ENCODE data around the gene AUP1.

DNA sequence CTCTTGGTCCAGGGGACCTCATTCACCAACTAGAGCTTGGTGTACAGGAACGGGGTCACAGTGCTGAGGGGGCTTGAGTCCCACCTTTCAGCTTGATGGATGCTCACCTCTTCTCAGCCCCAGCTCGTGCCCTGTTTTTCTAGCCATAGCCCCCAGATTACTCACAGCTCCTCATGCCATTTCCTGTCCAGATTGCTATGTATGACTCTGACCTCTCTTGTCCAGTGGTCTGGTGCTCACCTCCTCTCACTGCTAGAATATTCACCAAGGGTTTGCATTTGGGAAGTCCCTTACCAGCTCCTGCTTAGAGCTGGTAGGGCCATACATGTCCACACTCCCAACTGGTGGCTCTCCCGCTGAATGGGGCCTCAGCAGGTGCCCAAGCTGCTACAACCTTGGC is 36.0 kb downstream of the AUP1 start:
- TF ChIP-seq, protein P1, sequence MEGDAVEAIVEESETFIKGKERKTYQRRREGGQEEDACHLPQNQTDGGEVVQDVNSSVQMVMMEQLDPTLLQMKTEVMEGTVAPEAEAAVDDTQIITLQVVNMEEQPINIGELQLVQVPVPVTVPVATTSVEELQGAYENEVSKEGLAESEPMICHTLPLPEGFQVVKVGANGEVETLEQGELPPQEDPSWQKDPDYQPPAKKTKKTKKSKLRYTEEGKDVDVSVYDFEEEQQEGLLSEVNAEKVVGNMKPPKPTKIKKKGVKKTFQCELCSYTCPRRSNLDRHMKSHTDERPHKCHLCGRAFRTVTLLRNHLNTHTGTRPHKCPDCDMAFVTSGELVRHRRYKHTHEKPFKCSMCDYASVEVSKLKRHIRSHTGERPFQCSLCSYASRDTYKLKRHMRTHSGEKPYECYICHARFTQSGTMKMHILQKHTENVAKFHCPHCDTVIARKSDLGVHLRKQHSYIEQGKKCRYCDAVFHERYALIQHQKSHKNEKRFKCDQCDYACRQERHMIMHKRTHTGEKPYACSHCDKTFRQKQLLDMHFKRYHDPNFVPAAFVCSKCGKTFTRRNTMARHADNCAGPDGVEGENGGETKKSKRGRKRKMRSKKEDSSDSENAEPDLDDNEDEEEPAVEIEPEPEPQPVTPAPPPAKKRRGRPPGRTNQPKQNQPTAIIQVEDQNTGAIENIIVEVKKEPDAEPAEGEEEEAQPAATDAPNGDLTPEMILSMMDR (IDR thresholded peaks at IDR 0.05; ENCODE audit: poor library complexity): no peak
- no peak for TF ChIP-seq EZH2 (IDR thresholded peaks at IDR 0.05; ENCODE audit: borderline replicate concordance)

Data from hepatocyte (in vitro differentiated cells).